Stimulated activated naive CD8-positive, alpha-beta T cell treated with anti-CD3 and anti-CD28 coated beads, Interleukin-15, amount 100 ng/mL, for 72 hours (primary cell): ENCODE measurements around the gene PPP6R1.

ENCODE experiments used
- ATAC-seq: fragments of 150-1000 bp; cut with Tn5 transposase; 2 replicates; pipeline ENCODE4 v1.10.0; 2021; ENCODE audit warnings: mild to moderate bottlenecking, moderate library complexity
- DNase-seq, 2 donors: peaks; one replicate each; pipeline ENCODE4 v3.0.0; 2021 to 2022
- H3K27ac Mint-ChIP-seq, 2 donors: one replicate each; pipeline ENCODE4 v1.8.0; 2022; ENCODE audit warnings: mild to moderate bottlenecking in 2 of 2, mixed read lengths in 2 of 2, moderate library complexity in 2 of 2
- H3K27me3 Mint-ChIP-seq: one replicate; pipeline ENCODE4 v1.8.0; 2022; ENCODE audit warnings: mixed read lengths
- H3K4me1 Mint-ChIP-seq: one replicate; pipeline ENCODE4 v1.8.0; 2022; ENCODE audit warnings: mild to moderate bottlenecking, mixed read lengths
- H3K4me3 Mint-ChIP-seq, 2 donors: one replicate each; pipeline ENCODE4 v1.8.0; 2022; ENCODE audit warnings: mild to moderate bottlenecking in 2 of 2, mixed read lengths in 2 of 2, moderate library complexity in 1 of 2
- H3K9me3 Mint-ChIP-seq, 2 donors: one replicate each; pipeline ENCODE4 v1.8.0; 2022; ENCODE audit warnings: mixed read lengths in 2 of 2

Gene PPP6R1

GRCh38 chr19:55270172-55270942 is 11.5 kb upstream of the PPP6R1 start:
- Mint-ChIP-seq H3K27ac (peak overlapping the region in 1 of 2 donors; percentile 2), H3K4me1 (no peaks in the 10 kb centered on the region), H3K4me3 (no peak overlapping the region), H3K9me3 (peaks cover 6 to 8% of the 10 kb centered on the region in 2 donors), H3K27me3 (no peaks in the 10 kb centered on the region)
- DNase-seq (no peak), ATAC-seq (no peak)

- H3K4me1 Mint-ChIP-seq: no peaks in the 10 kb centered on the region
- H3K9me3 Mint-ChIP-seq: peaks cover 6 to 8% of the 10 kb centered on the region in 2 donors
- H3K27ac Mint-ChIP-seq: no peak overlapping the region
- DNase-seq (no peak), ATAC-seq (no peak)
- H3K27me3 Mint-ChIP-seq: no peaks in the 10 kb centered on the region
- H3K4me3 Mint-ChIP-seq: no peak overlapping the region
Measured at GRCh38 chr19:55269299-55269698, 10.5 kb upstream of the PPP6R1 start.

GRCh38 chr19:55266840-55267239 is 8.0 kb upstream of the PPP6R1 start:
- Mint-ChIP-seq H3K27ac (no peak overlapping the region), H3K4me1 (no peaks in the 10 kb centered on the region), H3K9me3 (peaks cover 6 to 8% of the 10 kb centered on the region in 2 donors), H3K27me3 (no peaks in the 10 kb centered on the region), H3K4me3 (no peak overlapping the region)
- ATAC-seq (no peak), DNase-seq (no peak)

GRCh38 chr19:55266404-55266803 is 7.6 kb upstream of the PPP6R1 start:
- H3K27ac Mint-ChIP-seq: peak overlapping the region in 1 of 2 donors; percentile 0
- DNase-seq: no peak
- no peaks in the 10 kb centered on the region for H3K4me1 Mint-ChIP-seq
- H3K27me3 Mint-ChIP-seq: no peaks in the 10 kb centered on the region
- ATAC-seq: no peak
- H3K4me3 Mint-ChIP-seq: no peak overlapping the region
- peaks cover 6 to 8% of the 10 kb centered on the region in 2 donors for H3K9me3 Mint-ChIP-seq

GRCh38 chr19:55265723-55266386 is 7.0 kb upstream of the PPP6R1 start:
- Mint-ChIP-seq H3K9me3 (peaks cover 6 to 8% of the 10 kb centered on the region in 2 donors), H3K27ac (no peak overlapping the region), H3K27me3 (no peaks in the 10 kb centered on the region), H3K4me1 (no peaks in the 10 kb centered on the region), H3K4me3 (no peak overlapping the region)
- ATAC-seq (no peak), DNase-seq (no peak)

- Mint-ChIP-seq H3K27ac (no peak overlapping the region), H3K4me1 (peaks cover 4% of the 10 kb centered on the region), H3K4me3 (no peak overlapping the region), H3K27me3 (no peaks in the 10 kb centered on the region), H3K9me3 (peaks cover 6 to 8% of the 10 kb centered on the region in 2 donors)
- DNase-seq (no peak), ATAC-seq (no peak)
Measured at GRCh38 chr19:55265173-55265572, 6.4 kb upstream of the PPP6R1 start.

GRCh38 chr19:55264531-55264930 is 5.7 kb upstream of the PPP6R1 start:
- no peaks in the 10 kb centered on the region for H3K27me3 Mint-ChIP-seq
- ATAC-seq (no peak), DNase-seq (no peak)
- peaks cover 10% of the 10 kb centered on the region for H3K4me1 Mint-ChIP-seq
- H3K4me3 Mint-ChIP-seq: no peak overlapping the region
- H3K9me3 Mint-ChIP-seq: peaks cover 6 to 8% of the 10 kb centered on the region in 2 donors
- no peak overlapping the region for H3K27ac Mint-ChIP-seq

GRCh38 chr19:55262359-55262758 is 3.5 kb upstream of the PPP6R1 start:
- H3K27ac Mint-ChIP-seq: no peak overlapping the region
- ATAC-seq (no peak), DNase-seq (no peak)
- H3K9me3 Mint-ChIP-seq: peaks cover 6 to 8% of the 10 kb centered on the region in 2 donors
- H3K27me3 Mint-ChIP-seq: no peaks in the 10 kb centered on the region
- H3K4me1 Mint-ChIP-seq: peaks cover 15% of the 10 kb centered on the region
- no peak overlapping the region for H3K4me3 Mint-ChIP-seq

- no peak overlapping the region for H3K27ac Mint-ChIP-seq
- no peak overlapping the region for H3K4me3 Mint-ChIP-seq
- H3K9me3 Mint-ChIP-seq: peaks cover 6 to 7% of the 10 kb centered on the region in 2 donors
- ATAC-seq (no peak), DNase-seq (no peak)
- no peaks in the 10 kb centered on the region for H3K27me3 Mint-ChIP-seq
- peaks cover 22% of the 10 kb centered on the region for H3K4me1 Mint-ChIP-seq
Measured at GRCh38 chr19:55261671-55262126, 2.9 kb upstream of the PPP6R1 start.

GRCh38 chr19:55259540-55260210 is 858 bp upstream of the PPP6R1 start:
- DNase-seq (no peak), ATAC-seq (no peak)
- H3K9me3 Mint-ChIP-seq: no peaks in the 10 kb centered on the region
- peaks cover 37% of the 10 kb centered on the region for H3K4me1 Mint-ChIP-seq
- H3K27me3 Mint-ChIP-seq: no peaks in the 10 kb centered on the region
- peak overlapping the region; percentile 99 for H3K27ac Mint-ChIP-seq
- H3K4me3 Mint-ChIP-seq: peak overlapping the region; percentile 92 to 97

GRCh38 chr19:55258476-55258827 is 365 bp downstream of the PPP6R1 start:
- no peak for DNase-seq
- peak overlapping the region in 1 of 2 donors; percentile 99 for H3K27ac Mint-ChIP-seq
- no peaks in the 10 kb centered on the region for H3K9me3 Mint-ChIP-seq
- peak; percentile 5 for ATAC-seq
- H3K4me3 Mint-ChIP-seq: peak overlapping the region; percentile 92 to 97
- peaks cover 43% of the 10 kb centered on the region for H3K4me1 Mint-ChIP-seq
- H3K27me3 Mint-ChIP-seq: no peaks in the 10 kb centered on the region

- Mint-ChIP-seq H3K27ac (peak overlapping the region; percentile 97 to 98), H3K27me3 (no peaks in the 10 kb centered on the region), H3K9me3 (no peaks in the 10 kb centered on the region), H3K4me1 (peaks cover 50% of the 10 kb centered on the region), H3K4me3 (peak overlapping the region; percentile 97 to 99)
- ATAC-seq: no peak
- DNase-seq: peak; percentile 35 to 43
Measured at GRCh38 chr19:55257461-55258420, 1.1 kb downstream of the PPP6R1 start.

GRCh38 chr19:55256562-55257460 is 2.0 kb downstream of the PPP6R1 start:
- H3K4me3 Mint-ChIP-seq: peak overlapping the region; percentile 97 to 99

More at GRCh38 chr19:55256562-55257460, 2.0 kb downstream of the PPP6R1 start:
- Mint-ChIP-seq H3K27me3 (no peaks in the 10 kb centered on the region), H3K9me3 (no peaks in the 10 kb centered on the region), H3K4me1 (peaks cover 59% of the 10 kb centered on the region), H3K27ac (peak overlapping the region; percentile 98 to 99)
- ATAC-seq (no peak), DNase-seq (no peak)
